Measurements from ENCODE around the gene C21orf91.
A peak's percentile ranks its signal among the peaks of the same experiment; 100 is the strongest.

The C21orf91 gene

GRCh38 chr21:17783481-17784179, 35.5 kb downstream of the C21orf91 start:
- no peaks in the 10 kb centered on the region for H4K20me1 ChIP-seq (ENCODE audit: control insufficient read depth, insufficient read depth, low read depth, low read length)
- TF ChIP-seq CTCF (IDR thresholded peaks at IDR 0.05; ENCODE audit: low read depth, low read length, poor library complexity, severe bottlenecking): no peak
- H3K79me2 ChIP-seq (ENCODE audit: control insufficient read depth, low read length): no peaks in the 10 kb centered on the region
- H3K36me3 ChIP-seq (ENCODE audit: control insufficient read depth, low read length): peaks cover 30% of the 10 kb centered on the region
- peak overlapping the region; percentile 83 for H3K4me2 ChIP-seq (ENCODE audit: low read length)
- H3K9me3 ChIP-seq (ENCODE audit: control insufficient read depth, insufficient read depth, low read length): peaks cover 10% of the 10 kb centered on the region; the same call in 1 of the 2 replicates
- H3K9me2 ChIP-seq (replicated peaks; ENCODE audit: control insufficient read depth, low read length): no peaks in the 10 kb centered on the region
- no peaks in the 10 kb centered on the region for H3K27me3 ChIP-seq (ENCODE audit: control insufficient read depth, low read length)
- H3K4me3 ChIP-seq (ENCODE audit: low read length): peak overlapping the region; percentile 69
- H3K4me1 ChIP-seq (ENCODE audit: control insufficient read depth, low read length): peaks cover 53% of the 10 kb centered on the region
- H3F3A ChIP-seq (ENCODE audit: control insufficient read depth, insufficient read depth): peaks cover 14% of the 10 kb centered on the region
- H3K27ac ChIP-seq (ENCODE audit: low read depth, low read length): peak overlapping the region; percentile 93

- TF ChIP-seq EZH2phosphoT487 (IDR thresholded peaks at IDR 0.05; ENCODE audit: borderline replicate concordance, low read length) (no peak), CTCF (IDR thresholded peaks at IDR 0.05; ENCODE audit: low read depth, low read length, poor library complexity, severe bottlenecking) (no peak)
- Histone ChIP-seq H3K4me2 (ENCODE audit: low read length) (peak overlapping the region; percentile 83), H3K4me3 (ENCODE audit: low read length) (peak overlapping the region; percentile 69), H3K27me3 (ENCODE audit: control insufficient read depth, low read length) (no peaks in the 10 kb centered on the region), H3F3A (ENCODE audit: control insufficient read depth, insufficient read depth) (peaks cover 14% of the 10 kb centered on the region), H4K20me1 (ENCODE audit: control insufficient read depth, insufficient read depth, low read depth, low read length) (no peaks in the 10 kb centered on the region), H3K27ac (ENCODE audit: low read depth, low read length) (peak overlapping the region; percentile 93), H3K9me2 (replicated peaks; ENCODE audit: control insufficient read depth, low read length) (no peaks in the 10 kb centered on the region), H3K36me3 (ENCODE audit: control insufficient read depth, low read length) (peaks cover 27% of the 10 kb centered on the region), H3K79me2 (ENCODE audit: control insufficient read depth, low read length) (no peaks in the 10 kb centered on the region), H3K4me1 (ENCODE audit: control insufficient read depth, low read length) (peaks cover 53% of the 10 kb centered on the region), H3K9me3 (ENCODE audit: control insufficient read depth, insufficient read depth, low read length) (peaks cover 10% of the 10 kb centered on the region; the same call in 1 of the 2 replicates)
These were observed 36.2 kb downstream of the C21orf91 start for GRCh38 chr21:17783003-17783402.

- Histone ChIP-seq H3K4me2 (ENCODE audit: low read length) (no peak overlapping the region), H3K36me3 (ENCODE audit: control insufficient read depth, low read length) (peaks cover 26% of the 10 kb centered on the region), H3F3A (ENCODE audit: control insufficient read depth, insufficient read depth) (peaks cover 14% of the 10 kb centered on the region), H4K20me1 (ENCODE audit: control insufficient read depth, insufficient read depth, low read depth, low read length) (no peaks in the 10 kb centered on the region), H3K4me1 (ENCODE audit: control insufficient read depth, low read length) (peaks cover 53% of the 10 kb centered on the region), H3K4me3 (ENCODE audit: low read length) (no peak overlapping the region), H3K9me3 (ENCODE audit: control insufficient read depth, insufficient read depth, low read length) (peaks cover 10% of the 10 kb centered on the region; the same call in 1 of the 2 replicates), H3K9me2 (replicated peaks; ENCODE audit: control insufficient read depth, low read length) (no peaks in the 10 kb centered on the region), H3K27me3 (ENCODE audit: control insufficient read depth, low read length) (no peaks in the 10 kb centered on the region), H3K79me2 (ENCODE audit: control insufficient read depth, low read length) (no peaks in the 10 kb centered on the region), H3K27ac (ENCODE audit: low read depth, low read length) (no peak overlapping the region)
- TF ChIP-seq EZH2phosphoT487 (IDR thresholded peaks at IDR 0.05; ENCODE audit: borderline replicate concordance, low read length) (no peak), CTCF (IDR thresholded peaks at IDR 0.05; ENCODE audit: low read depth, low read length, poor library complexity, severe bottlenecking) (no peak)
These were observed 37.1 kb downstream of the C21orf91 start for GRCh38 chr21:17782051-17782450.

Data from DOHH2 (cell line).